ENCODE data around the gene PPP1R14D.

DNA sequence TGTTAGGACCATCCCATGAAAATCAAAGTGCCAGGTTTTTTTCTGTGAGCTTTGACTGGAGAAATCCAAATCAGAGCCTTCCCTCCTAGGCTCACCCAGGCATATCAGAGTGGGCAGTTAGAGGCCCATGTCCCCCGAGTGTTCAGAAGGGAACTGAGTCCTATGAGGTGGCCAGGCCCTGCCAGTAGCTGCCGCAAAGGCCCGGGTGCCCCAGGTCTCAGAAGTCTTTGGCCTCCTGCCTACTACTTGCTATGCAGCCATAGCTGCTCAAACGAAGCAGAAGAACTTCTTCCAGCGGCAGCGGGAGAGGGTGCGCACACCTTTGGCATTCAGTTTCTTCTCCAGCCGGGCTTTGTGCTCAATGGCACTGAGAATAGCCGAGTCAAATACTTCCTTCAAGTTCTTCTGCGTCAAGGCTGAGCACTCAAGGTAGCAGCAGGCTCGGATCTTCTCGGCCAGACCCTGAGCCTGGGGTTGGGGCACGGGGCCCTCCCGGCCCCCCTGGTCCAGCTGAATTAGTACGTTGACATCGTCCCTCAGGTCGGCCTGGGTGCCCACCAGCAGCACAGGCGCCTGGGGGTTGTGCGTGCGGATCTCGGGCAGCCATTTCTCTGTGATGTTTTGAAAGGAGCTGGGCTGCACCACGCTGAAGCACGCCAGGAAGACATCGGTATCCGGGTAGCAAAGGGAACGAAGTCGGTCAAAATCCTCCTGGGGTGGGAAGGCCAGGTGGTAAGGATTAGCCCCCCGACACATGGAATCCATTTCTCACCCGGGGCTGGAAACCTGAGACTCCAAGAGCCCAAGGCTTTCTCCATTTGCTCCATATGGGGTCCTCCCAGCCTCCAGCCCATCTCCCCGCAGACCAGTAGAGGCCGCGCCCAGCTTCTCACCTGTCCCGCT lies 44.5 kb upstream of the PPP1R14D start:
- no peak for TF ChIP-seq POLR2A (IDR thresholded peaks at IDR 0.05)
- TF ChIP-seq, protein P1, sequence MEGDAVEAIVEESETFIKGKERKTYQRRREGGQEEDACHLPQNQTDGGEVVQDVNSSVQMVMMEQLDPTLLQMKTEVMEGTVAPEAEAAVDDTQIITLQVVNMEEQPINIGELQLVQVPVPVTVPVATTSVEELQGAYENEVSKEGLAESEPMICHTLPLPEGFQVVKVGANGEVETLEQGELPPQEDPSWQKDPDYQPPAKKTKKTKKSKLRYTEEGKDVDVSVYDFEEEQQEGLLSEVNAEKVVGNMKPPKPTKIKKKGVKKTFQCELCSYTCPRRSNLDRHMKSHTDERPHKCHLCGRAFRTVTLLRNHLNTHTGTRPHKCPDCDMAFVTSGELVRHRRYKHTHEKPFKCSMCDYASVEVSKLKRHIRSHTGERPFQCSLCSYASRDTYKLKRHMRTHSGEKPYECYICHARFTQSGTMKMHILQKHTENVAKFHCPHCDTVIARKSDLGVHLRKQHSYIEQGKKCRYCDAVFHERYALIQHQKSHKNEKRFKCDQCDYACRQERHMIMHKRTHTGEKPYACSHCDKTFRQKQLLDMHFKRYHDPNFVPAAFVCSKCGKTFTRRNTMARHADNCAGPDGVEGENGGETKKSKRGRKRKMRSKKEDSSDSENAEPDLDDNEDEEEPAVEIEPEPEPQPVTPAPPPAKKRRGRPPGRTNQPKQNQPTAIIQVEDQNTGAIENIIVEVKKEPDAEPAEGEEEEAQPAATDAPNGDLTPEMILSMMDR (IDR thresholded peaks at IDR 0.05), result peak in 1 of 6 experiments; percentile 8
